GM10847 (cell line): ENCODE measurements around the gene SSTR1.

ENCODE experiments used
- POLR2A ChIP-seq: IDR thresholded peaks from 2 replicates; pipeline ENCODE4 v1.6.1; 2011; ENCODE audit not compliant: insufficient read length; ENCODE audit errors: extremely low read depth

SSTR1 gene

GRCh38 chr14:38198425-38198824 is 9.3 kb upstream of the SSTR1 start:
- TF ChIP-seq POLR2A = no peak

GRCh38 chr14:38199076-38199475 is 8.6 kb upstream of the SSTR1 start:
- TF ChIP-seq POLR2A = no peak

GRCh38 chr14:38199739-38200138 is 8.0 kb upstream of the SSTR1 start:
- no peak for TF ChIP-seq POLR2A

- TF ChIP-seq POLR2A = no peak
Measured at GRCh38 chr14:38201137-38201828, 6.4 kb upstream of the SSTR1 start.

GRCh38 chr14:38202444-38203191 is 5.1 kb upstream of the SSTR1 start:
- no peak for TF ChIP-seq POLR2A

GRCh38 chr14:38203929-38204718 is 3.6 kb upstream of the SSTR1 start:
- no peak for TF ChIP-seq POLR2A

- no peak for TF ChIP-seq POLR2A
Measured at GRCh38 chr14:38204719-38205115, 3.0 kb upstream of the SSTR1 start.

GRCh38 chr14:38205119-38205813 is 2.4 kb upstream of the SSTR1 start:
- no peak for TF ChIP-seq POLR2A

GRCh38 chr14:38205949-38206665 is 1.6 kb upstream of the SSTR1 start:
- no peak for TF ChIP-seq POLR2A

- TF ChIP-seq POLR2A = no peak
Measured at GRCh38 chr14:38206689-38207376, 871 bp upstream of the SSTR1 start.

- no peak for TF ChIP-seq POLR2A
Measured at GRCh38 chr14:38207377-38207735, 348 bp upstream of the SSTR1 start.

- no peak for TF ChIP-seq POLR2A
Measured at GRCh38 chr14:38208618-38209562, 1.2 kb downstream of the SSTR1 start.
